H1 (cell line): ENCODE measurements around the gene NOD2. TPM values are rescaled to one million over a fixed set of nuclear protein-coding genes. Genes with fewer than 3 reads are reported as not detected.

Source experiments
- polyA plus RNA-seq, 7 experiments: library from polyadenylated mRNA; depleted of rRNA in 3 of 7; stranded (reverse) in 5 of 7; unstranded in 2 of 7; fragments of >200 nt in 5 of 7; fragments of 200-250 nt in 2 of 7; gene quantifications; 1 replicate in 5 of 7; 2 replicates in 1 of 7; 4 replicates in 1 of 7; pipeline versions ENCODE4 v1.2.1 to v1.2.3, GENCODE V29; 2011 to 2013; ENCODE audit warnings: missing spikeins in 2 of 7, mixed read lengths in 2 of 7
- total RNA-seq: library from RNA; stranded (reverse); fragmentation: NEBNext Ultra II Directional; extraction: Animal tissue kit (Norgen Biotek cat#: 25700); gene quantifications from 2 replicates; pipeline ENCODE4 v1.2.1, GENCODE V29; 2021
- TF ChIP-seq, protein P1 (sequence below): fragments of 300-600 bp; sonication (generic); IDR thresholded peaks from 2 replicates; pipeline ENCODE4 v1.7.1; 2012; ENCODE audit warnings: low read length, moderate library complexity, mild to moderate bottlenecking, inconsistent platforms; ENCODE audit not compliant: insufficient replicate concordance

NOD2 gene
- total and polyA plus RNA-seq, 2 of the 8 experiments (the other 6 are each of a cell fraction or from before 2014, with no cell fraction given) = 0.37 to 0.42 TPM

DNA sequence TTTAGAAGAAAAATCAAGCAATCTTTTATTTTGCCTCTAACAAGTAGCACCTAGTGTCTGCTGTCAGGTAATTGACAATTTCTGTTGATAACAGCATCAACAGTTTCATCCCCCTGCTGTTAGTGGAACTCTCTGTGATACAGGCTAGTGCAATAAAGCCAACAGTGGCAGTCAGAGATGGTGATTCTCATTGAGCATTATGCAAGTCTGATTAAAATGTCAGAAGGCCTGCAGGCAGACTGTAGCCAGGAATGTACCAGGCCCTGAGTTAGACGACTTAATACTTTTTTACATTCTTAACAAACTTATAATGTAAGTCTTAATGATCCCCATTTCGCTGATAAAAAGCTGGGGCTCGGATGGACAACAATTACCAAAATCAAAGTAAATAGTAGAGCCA, 63.1 kb downstream of the NOD2 start (continued):
- TF ChIP-seq, protein P1, sequence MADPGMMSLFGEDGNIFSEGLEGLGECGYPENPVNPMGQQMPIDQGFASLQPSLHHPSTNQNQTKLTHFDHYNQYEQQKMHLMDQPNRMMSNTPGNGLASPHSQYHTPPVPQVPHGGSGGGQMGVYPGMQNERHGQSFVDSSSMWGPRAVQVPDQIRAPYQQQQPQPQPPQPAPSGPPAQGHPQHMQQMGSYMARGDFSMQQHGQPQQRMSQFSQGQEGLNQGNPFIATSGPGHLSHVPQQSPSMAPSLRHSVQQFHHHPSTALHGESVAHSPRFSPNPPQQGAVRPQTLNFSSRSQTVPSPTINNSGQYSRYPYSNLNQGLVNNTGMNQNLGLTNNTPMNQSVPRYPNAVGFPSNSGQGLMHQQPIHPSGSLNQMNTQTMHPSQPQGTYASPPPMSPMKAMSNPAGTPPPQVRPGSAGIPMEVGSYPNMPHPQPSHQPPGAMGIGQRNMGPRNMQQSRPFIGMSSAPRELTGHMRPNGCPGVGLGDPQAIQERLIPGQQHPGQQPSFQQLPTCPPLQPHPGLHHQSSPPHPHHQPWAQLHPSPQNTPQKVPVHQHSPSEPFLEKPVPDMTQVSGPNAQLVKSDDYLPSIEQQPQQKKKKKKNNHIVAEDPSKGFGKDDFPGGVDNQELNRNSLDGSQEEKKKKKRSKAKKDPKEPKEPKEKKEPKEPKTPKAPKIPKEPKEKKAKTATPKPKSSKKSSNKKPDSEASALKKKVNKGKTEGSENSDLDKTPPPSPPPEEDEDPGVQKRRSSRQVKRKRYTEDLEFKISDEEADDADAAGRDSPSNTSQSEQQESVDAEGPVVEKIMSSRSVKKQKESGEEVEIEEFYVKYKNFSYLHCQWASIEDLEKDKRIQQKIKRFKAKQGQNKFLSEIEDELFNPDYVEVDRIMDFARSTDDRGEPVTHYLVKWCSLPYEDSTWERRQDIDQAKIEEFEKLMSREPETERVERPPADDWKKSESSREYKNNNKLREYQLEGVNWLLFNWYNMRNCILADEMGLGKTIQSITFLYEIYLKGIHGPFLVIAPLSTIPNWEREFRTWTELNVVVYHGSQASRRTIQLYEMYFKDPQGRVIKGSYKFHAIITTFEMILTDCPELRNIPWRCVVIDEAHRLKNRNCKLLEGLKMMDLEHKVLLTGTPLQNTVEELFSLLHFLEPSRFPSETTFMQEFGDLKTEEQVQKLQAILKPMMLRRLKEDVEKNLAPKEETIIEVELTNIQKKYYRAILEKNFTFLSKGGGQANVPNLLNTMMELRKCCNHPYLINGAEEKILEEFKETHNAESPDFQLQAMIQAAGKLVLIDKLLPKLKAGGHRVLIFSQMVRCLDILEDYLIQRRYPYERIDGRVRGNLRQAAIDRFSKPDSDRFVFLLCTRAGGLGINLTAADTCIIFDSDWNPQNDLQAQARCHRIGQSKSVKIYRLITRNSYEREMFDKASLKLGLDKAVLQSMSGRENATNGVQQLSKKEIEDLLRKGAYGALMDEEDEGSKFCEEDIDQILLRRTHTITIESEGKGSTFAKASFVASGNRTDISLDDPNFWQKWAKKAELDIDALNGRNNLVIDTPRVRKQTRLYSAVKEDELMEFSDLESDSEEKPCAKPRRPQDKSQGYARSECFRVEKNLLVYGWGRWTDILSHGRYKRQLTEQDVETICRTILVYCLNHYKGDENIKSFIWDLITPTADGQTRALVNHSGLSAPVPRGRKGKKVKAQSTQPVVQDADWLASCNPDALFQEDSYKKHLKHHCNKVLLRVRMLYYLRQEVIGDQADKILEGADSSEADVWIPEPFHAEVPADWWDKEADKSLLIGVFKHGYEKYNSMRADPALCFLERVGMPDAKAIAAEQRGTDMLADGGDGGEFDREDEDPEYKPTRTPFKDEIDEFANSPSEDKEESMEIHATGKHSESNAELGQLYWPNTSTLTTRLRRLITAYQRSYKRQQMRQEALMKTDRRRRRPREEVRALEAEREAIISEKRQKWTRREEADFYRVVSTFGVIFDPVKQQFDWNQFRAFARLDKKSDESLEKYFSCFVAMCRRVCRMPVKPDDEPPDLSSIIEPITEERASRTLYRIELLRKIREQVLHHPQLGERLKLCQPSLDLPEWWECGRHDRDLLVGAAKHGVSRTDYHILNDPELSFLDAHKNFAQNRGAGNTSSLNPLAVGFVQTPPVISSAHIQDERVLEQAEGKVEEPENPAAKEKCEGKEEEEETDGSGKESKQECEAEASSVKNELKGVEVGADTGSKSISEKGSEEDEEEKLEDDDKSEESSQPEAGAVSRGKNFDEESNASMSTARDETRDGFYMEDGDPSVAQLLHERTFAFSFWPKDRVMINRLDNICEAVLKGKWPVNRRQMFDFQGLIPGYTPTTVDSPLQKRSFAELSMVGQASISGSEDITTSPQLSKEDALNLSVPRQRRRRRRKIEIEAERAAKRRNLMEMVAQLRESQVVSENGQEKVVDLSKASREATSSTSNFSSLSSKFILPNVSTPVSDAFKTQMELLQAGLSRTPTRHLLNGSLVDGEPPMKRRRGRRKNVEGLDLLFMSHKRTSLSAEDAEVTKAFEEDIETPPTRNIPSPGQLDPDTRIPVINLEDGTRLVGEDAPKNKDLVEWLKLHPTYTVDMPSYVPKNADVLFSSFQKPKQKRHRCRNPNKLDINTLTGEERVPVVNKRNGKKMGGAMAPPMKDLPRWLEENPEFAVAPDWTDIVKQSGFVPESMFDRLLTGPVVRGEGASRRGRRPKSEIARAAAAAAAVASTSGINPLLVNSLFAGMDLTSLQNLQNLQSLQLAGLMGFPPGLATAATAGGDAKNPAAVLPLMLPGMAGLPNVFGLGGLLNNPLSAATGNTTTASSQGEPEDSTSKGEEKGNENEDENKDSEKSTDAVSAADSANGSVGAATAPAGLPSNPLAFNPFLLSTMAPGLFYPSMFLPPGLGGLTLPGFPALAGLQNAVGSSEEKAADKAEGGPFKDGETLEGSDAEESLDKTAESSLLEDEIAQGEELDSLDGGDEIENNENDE = no peak
